Stimulated activated CD4-positive, alpha-beta T cell treated with anti-CD3 and anti-CD28 coated beads, TNF-alpha, amount 100 ng/mL, for 48 hours (primary cell): ENCODE measurements around the gene ANKRD18B.
"Not testable (repeated sequence)": the region's sequence is repeated elsewhere in the genome, so short reads cannot be mapped to it uniquely, and the experiment has no call there.

Source experiments
- DNase-seq, 3 donors: peaks; one replicate each; pipeline ENCODE4 v3.0.0-alpha.2; 2020; ENCODE audit warnings: low read depth in 3 of 3

Gene ANKRD18B

GRCh38 chr9:33523397-33524305 is at the start of gene ANKRD18B:
TSS of gene ANKRD18B (plus strand) at chr9:33524251. CDS start at chr9:33524490, 239 bp downstream.
- peak in 2 of 3 donors; percentile 26 to 49 for DNase-seq

- no peak for DNase-seq
Measured at GRCh38 chr9:33475357-33475756, 48.7 kb upstream of the ANKRD18B start.

DNA sequence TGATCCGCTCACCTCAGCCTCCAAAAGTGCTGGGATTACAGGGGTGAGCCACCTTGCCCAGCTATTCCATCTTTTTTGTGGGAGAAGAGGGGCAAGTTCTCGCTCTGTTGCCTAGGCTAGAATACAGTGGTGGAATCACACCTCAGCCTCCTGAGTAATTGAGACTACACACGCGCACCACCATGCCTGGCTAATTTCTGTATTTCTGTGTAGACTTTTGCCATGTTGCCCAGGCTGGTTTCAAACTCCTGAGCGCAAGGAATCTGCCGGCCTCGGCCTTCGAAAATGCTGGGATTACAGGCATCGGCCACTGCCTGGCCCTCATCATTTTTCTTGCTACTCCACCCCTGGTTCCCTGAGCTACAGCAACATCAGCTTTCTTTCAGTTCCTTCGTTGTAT is 47.5 kb upstream of the ANKRD18B start:
- DNase-seq: no peak

DNA sequence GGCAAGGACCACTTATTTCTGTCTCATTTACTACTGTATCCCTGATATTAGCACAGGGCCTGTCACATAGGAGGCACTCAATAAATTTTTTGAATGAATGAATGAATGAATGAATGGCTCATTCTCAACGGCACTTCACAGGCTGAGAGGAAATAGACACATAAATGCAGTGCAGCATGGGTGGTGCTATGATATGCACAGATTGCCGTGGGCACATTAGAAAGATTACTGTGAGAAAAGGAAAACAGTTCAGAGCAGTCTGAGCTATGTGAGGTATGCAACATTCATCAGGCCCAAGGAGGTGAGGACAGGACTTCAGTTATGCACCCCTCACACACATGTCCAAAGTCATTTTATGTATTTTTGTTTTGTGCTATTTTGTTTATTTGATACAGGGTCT is 43.9 kb upstream of the ANKRD18B start:
- DNase-seq: no peak

- no peak for DNase-seq
Measured at GRCh38 chr9:33480976-33481375, 43.1 kb upstream of the ANKRD18B start.

DNA sequence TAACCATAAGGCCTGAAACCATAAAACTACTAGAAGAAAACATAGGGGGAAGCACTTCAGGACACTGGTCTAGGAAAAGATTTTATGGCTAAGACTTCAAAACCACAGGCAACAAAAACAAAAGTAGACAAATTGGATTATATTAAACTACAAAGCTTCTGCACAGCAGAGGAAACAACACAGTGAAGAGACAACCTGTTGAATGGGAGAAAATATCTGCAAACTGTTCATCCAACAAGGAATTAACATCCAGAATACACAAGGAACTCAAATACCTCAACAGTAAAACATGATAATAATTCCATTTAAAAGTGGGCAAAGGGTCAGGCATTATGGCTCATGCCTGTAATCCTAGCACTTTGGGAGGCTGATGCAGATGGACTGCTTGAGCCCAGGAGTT is 38.7 kb upstream of the ANKRD18B start:
- not testable (repeated sequence) for DNase-seq

GRCh38 chr9:33489066-33489465 is 35.0 kb upstream of the ANKRD18B start:
- no peak for DNase-seq

DNA sequence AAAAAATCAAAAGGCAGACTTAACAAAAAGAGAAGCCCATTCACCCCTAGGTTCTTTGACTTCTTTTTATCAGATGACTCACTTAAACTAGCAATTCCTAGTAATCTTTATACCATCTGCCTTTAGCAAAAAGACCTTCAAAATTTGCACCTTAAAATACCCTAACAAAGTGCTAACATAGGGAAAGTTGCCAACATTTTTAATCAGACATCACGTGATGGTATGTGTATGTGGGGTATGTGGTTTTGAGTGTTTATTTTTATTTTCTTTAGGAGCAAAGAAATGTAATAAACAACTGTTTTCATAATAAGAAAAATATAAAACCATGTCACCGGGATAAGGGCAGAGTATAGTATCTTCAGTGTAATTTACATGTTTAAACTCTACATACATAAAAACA is 30.2 kb upstream of the ANKRD18B start:
- DNase-seq: not testable (repeated sequence)

DNA sequence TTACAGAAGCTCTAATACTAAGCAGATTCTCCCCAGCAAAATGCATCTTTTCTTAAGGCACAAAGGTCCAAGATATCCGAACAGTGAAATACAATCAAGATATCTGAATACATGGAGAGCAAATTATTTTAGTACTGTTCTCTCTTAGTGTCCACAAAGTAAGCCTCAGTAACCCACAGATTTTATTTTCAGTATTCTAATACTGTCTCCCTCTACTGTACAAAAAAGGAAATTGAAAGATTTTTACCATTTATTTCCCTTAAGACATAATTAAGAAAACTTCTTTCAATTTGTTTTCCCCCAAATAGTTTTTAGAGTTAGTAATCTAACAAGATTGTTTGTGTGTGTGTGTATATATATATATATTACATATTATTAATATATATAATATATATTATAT is 25.7 kb upstream of the ANKRD18B start:
- no peak for DNase-seq

DNA sequence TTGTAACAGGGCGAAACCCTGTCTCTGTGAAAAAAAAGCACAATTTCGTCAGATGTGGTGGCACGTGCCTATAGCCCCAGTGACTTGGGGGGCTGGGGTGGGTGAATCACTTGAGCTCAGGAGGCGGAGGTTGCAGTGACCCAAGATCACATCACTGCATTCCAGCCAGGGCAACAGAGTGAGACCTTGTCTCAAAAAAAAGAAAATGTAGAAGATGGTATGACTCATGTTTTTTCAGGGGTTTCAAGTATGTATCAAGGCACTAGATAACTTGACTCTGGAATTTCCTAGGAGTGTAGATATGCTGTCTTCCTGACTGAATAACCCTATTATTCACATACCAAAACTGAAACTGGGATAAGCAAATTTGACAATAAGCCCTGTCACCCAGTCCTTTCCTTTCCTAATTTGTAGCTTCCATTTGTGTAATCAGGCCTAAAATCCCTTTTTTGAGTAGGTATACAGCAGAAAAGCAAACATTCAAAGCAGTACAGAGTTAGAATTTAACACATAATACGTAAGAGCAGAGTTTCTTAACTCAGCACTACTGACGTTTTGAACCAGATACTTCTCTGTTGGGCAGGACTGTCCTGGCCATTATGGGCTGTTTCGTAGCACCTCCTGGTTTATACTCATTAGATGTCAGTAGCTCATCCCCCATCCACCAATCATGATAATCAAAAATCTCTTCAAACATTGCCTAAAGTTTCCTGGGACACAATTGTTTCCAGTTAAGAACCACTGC is 17.3 kb upstream of the ANKRD18B start:
- peak in 1 of 3 donors; percentile 15 for DNase-seq

GRCh38 chr9:33510262-33511183 is 13.5 kb upstream of the ANKRD18B start:
- peak in 1 of 3 donors; percentile 41 for DNase-seq

- DNase-seq: not testable (repeated sequence)
Measured at GRCh38 chr9:33511184-33511517, 12.9 kb upstream of the ANKRD18B start.

DNA sequence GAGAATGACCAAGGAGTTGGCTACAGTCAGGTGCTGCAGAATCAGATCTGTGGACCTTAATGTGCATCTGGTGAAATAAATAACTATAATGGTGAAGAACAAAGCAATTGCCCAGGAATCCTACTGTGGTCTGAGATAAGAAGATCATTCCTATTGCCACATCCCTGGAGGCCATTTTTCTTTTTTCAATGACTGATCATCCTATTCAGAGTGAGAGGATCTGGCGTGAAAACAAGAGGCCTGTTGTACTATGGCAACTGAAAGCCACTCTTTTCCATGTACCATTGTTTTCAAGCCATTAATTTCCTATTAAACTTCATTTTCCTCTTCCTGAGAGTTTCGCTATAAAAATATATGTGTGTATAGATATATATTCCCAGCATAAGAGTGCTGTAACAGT is 11.5 kb upstream of the ANKRD18B start:
- not testable (repeated sequence) for DNase-seq

- not testable (repeated sequence) for DNase-seq
Measured at GRCh38 chr9:33515342-33515995, 8.6 kb upstream of the ANKRD18B start.

GRCh38 chr9:33516397-33516796 is 7.7 kb upstream of the ANKRD18B start:
- DNase-seq: not testable (repeated sequence)

- no peak for DNase-seq
Measured at GRCh38 chr9:33517373-33517772, 6.7 kb upstream of the ANKRD18B start.

GRCh38 chr9:33517934-33518577 is 6.0 kb upstream of the ANKRD18B start:
- DNase-seq: not testable (repeated sequence)

GRCh38 chr9:33521861-33522260 is 2.2 kb upstream of the ANKRD18B start:
- not testable (repeated sequence) for DNase-seq

- DNase-seq: no peak
Measured at GRCh38 chr9:33524306-33524947, 376 bp downstream of the ANKRD18B start.

DNA sequence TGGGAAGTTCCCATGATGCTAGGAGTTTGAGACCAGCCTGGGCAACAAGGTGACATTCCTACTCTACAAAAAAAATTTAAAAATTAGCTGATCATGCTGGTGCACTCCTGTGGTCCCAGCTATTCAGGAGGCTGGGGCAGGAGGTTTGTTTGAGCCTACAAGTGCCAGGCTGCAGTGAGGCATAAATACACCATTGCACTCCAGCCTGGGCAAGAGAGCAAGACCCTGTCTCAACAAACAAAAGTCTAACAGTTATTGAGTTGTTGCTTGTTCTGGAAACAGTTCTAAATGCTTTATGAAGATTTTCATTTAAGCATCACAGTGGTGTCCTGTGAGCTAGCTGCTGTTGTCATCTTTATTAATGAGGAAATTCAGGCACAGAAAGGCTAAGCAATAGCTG is 4.0 kb downstream of the ANKRD18B start:
- not testable (repeated sequence) for DNase-seq
